Vagina (tissue), 2 donors: ENCODE measurements around the gene PNKD.

Experiments used
- POLR2A ChIP-seq, 2 donors: fragments of 450-650 bp; IDR thresholded peaks; one replicate each; pipeline ENCODE4 v1.6.1; 2017; ENCODE audit warnings: antibody characterized with exemption in 2 of 2, mild to moderate bottlenecking in 2 of 2, moderate library complexity in 2 of 2
- TF ChIP-seq, protein P1 (sequence below), 3 experiments: fragments of 450-650 bp in 2 of 3; fragments of 200-600 bp in 1 of 3; sonication (generic) in 1 of 3; IDR thresholded peaks; one replicate each; pipeline ENCODE4 v1.5.1; 2017 to 2019; ENCODE audit warnings: antibody characterized with exemption in 3 of 3, mild to moderate bottlenecking in 2 of 3, moderate library complexity in 2 of 3

DNA sequence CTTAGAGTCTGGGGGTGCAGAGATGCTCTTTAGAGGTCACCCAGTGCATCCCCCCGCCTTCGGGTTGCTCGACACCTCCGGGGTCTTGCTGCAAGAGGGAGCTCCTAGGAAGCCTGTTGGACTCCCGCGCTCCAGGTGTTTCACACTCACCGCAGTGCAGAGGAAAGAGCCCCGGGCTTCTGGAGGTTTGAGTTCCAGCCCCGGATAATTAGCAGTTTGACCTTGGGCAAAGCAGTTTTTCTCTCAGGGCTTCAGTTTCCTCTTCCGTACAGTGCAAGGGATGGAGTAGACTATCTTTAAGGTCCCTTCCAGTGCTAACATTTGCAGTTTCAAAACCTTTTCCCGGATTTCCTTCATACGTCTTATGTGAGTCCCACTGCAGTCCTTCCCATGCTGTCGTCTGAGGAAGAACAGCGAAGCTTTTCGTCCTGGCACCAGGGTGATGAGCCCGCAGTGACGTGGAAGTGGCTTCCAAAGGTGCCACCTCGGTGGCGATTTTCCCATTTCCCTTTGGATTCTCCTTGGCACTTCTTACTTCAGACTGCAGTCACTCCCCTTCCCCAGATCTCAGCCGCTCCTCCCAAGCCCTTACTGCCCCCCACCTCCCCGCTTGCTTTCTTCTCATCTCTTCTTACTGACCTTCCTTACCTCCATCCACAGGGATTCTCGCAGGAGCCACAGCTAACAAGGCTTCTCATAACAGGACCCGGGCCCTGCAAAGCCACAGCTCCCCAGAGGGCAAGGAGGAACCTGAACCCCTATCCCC is 585 bp downstream of the PNKD start:
- no peak for TF ChIP-seq POLR2A (IDR thresholded peaks at IDR 0.05)
- TF ChIP-seq, protein P1, sequence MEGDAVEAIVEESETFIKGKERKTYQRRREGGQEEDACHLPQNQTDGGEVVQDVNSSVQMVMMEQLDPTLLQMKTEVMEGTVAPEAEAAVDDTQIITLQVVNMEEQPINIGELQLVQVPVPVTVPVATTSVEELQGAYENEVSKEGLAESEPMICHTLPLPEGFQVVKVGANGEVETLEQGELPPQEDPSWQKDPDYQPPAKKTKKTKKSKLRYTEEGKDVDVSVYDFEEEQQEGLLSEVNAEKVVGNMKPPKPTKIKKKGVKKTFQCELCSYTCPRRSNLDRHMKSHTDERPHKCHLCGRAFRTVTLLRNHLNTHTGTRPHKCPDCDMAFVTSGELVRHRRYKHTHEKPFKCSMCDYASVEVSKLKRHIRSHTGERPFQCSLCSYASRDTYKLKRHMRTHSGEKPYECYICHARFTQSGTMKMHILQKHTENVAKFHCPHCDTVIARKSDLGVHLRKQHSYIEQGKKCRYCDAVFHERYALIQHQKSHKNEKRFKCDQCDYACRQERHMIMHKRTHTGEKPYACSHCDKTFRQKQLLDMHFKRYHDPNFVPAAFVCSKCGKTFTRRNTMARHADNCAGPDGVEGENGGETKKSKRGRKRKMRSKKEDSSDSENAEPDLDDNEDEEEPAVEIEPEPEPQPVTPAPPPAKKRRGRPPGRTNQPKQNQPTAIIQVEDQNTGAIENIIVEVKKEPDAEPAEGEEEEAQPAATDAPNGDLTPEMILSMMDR (IDR thresholded peaks at IDR 0.05), result no peak
